VCaP (cell line): ENCODE data around the gene RILPL2.
A peak's percentile ranks its signal among the peaks of the same experiment; 100 is the strongest.
"Not testable (repeated sequence)": the region's sequence is repeated elsewhere in the genome, so short reads cannot be mapped to it uniquely, and the experiment has no call there.

Source experiments
- H3K27ac ChIP-seq: fragments of 450-650 bp; 2 replicates; pipeline ENCODE4 v1.5.1; 2017
- CTCF ChIP-seq: fragments of 450-650 bp; conservative IDR thresholded peaks from 2 replicates; pipeline ENCODE4 v1.5.1; 2017; ENCODE audit warnings: mild to moderate bottlenecking, moderate library complexity

RILPL2 gene

DNA sequence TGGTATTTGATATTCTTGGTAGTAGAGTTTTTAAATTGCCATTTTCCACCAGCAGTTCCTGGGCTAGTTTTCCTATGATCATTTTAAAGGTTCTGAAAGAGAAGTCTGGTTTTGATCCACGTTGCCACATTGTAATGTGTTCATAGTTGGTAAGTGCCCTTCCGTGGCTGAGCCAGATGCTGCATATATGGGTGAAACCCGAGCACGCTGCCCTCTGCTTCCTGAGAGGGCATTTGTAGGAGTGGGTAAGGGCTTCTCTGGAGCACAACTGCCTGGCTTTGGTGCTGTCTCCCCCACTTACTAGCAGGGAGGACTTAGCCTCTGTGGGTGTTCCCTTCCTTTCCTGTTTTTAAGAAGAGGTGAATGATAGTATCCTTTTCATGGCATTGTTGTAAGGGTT is 28.6 kb upstream of the RILPL2 start:
- no peak for TF ChIP-seq CTCF
- no peak overlapping the region for H3K27ac ChIP-seq

GRCh38 chr12:123463174-123463573 is 26.7 kb upstream of the RILPL2 start:
- not testable (repeated sequence) for H3K27ac ChIP-seq

DNA sequence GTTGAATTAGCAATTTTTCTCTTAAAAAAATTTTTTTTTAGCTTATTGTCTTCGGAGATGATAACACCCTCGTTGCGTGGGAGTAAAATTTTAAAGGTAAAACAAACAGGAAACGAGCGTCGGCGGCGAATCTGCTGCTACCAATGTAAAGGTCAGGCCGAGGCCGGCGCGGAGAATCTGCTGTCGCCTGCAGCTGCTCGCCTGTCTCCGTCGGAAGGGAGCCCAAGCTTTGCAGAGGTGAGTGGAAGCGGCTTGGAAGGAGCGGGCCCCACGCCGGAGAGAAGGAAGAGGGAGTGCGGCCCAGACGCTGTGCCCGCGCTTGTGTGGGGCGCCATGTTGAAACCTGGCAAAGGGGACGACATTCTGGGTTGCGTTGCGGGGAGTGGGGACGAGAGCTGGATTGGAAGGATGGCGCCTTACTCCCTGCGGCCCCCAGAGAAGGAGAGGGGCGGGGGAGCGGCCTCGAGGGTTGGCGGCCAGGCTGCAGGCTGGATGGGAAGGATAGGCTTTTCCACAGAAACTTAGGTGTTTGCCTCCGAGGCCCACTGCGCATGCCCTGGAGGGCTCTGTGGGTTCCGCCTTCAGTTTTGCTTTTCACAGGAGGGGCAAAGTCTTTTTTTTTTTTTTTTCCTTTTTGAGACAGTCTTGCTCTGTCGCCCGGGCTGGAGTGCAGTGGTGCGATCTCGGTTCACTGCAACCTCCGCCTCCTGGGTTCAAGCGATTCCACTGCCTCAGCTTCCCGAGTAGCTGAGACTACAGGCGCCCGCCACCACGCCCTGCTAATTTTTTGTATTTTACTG is 21.7 kb upstream of the RILPL2 start, which contains the start of gene SNRNP35:
Gene SNRNP35, plus strand, starts transcription at position 160 of the 800 bp plus-strand sequence. CDS start 7,402 bp downstream, outside the sequence.
- TF ChIP-seq CTCF, result no peak
- H3K27ac ChIP-seq, result peak within 1 kb of the TSS; percentile 100

DNA sequence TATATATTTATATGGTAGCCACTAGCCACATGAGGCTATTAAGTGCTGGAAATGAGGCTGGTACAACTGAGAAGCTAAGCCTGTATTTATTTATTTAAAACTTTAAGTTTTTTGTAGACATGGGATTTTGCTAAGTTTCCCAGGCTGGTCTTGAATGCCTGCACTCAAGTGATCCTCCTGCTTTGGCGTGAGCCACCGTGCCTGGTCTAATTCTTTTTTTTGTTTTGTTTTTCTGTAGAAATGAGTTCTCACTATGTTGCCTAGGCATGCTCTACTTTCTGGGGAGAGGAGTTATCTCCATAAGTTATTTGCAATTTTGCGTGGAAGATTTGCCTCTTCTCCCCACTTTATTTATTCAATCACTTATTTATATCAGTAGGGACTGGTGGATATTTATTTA is 16.7 kb upstream of the RILPL2 start:
- no peak for TF ChIP-seq CTCF
- H3K27ac ChIP-seq, result no peak overlapping the region

DNA sequence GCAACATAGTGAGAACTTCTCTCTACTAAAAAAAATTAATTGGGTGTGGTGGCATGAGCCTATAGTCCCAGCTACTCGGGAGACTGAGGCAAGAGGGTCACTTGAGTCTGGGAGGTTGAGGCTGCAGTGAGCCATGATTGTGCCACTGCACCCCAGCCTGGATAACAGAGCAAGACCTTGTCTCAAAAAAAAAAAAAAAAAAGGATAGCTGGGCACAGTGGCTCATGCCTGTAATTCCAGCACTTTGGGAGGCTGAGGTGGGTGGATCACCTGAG is 15.7 kb upstream of the RILPL2 start:
- H3K27ac ChIP-seq, result not testable (repeated sequence)

DNA sequence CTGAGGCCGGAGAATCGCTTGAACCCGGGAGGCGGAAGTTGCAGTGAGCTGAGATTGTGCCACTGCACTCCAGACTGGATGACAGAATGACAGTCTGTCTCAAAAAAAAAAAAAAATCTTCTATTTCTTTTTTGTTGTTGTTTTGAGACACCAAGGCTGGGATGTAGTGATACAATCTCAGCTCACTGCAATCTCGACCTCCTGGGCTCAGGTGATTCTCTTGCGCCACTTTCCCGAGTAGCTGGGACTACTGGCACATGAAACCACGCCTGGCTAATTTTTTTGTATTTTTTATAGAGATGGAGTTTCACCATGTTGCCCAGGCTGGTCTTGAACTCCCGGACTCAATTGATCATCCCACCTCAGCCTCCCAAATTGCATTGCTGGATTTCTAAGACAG is 14.2 kb upstream of the RILPL2 start:
- H3K27ac ChIP-seq, result no peak overlapping the region
- TF ChIP-seq CTCF, result no peak

GRCh38 chr12:123449856-123450255 is 13.4 kb upstream of the RILPL2 start:
- no peak for TF ChIP-seq CTCF
- H3K27ac ChIP-seq, result no peak overlapping the region

DNA sequence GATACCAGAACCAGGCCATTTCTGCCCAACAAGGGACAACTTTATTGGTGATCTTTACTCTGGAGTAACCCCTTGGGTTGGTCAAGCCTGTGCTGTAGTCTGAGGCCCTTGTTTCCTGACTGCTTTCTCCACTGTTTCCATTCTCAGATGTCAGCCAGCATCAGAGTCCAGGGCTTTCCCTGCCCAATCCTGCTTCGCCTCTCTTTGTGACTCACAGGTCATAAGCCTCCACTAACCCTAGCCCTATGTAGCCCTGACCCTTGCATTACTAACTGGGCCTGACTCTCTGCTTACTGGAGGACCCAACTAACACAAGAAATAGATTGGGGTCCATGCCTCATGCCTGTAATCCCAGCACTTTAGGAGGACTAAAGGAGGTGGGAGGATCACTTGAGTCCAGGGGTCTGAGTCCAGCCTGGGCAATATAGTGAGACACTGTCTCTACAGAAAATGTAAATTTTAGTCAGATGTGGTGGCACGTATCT is 12.8 kb upstream of the RILPL2 start:
- H3K27ac ChIP-seq, result no peak overlapping the region
- no peak for TF ChIP-seq CTCF
